Osteoblast (primary cell): Measurements from ENCODE around the gene CCDC192. TPM values are rescaled to one million over a fixed set of nuclear protein-coding genes. Genes with fewer than 3 reads are reported as not detected.
A peak's percentile ranks its signal among the peaks of the same experiment; 100 is the strongest.

ENCODE experiments used
- DNase-seq: peaks from one replicate; pipeline ENCODE4 v3.0.0; 2011; ENCODE audit warnings: low spot score, mixed read lengths; ENCODE audit not compliant: insufficient read length; ENCODE audit errors: missing footprints
- H2AFZ ChIP-seq: 2 replicates; pipeline ENCODE4 v1.6.0; 2011; ENCODE audit warnings: mild to moderate bottlenecking, low read length
- H3K27ac ChIP-seq: 2 replicates; pipeline ENCODE4 v1.5.1; 2011; ENCODE audit warnings: mild to moderate bottlenecking, low read depth, low read length, moderate library complexity
- H3K27me3 ChIP-seq: 2 replicates; pipeline ENCODE4 v1.6.0; 2012; ENCODE audit warnings: mild to moderate bottlenecking, control low read depth, inconsistent platforms, low read length, moderate library complexity; ENCODE audit not compliant: insufficient read depth
- H3K36me3 ChIP-seq: 2 replicates; pipeline ENCODE4 v1.5.1; 2011; ENCODE audit warnings: mild to moderate bottlenecking, low read length, control low read depth, moderate library complexity; ENCODE audit not compliant: insufficient read depth
- H3K4me1 ChIP-seq: 2 replicates; pipeline ENCODE4 v1.5.1; 2011; ENCODE audit warnings: mild to moderate bottlenecking, low read length, control low read depth, moderate library complexity; ENCODE audit not compliant: insufficient read depth
- H3K4me2 ChIP-seq: 2 replicates; pipeline ENCODE4 v1.6.0; 2011; ENCODE audit warnings: mild to moderate bottlenecking, low read length; ENCODE audit not compliant: insufficient read depth
- H3K4me3 ChIP-seq: fragments of 200-600 bp; sonication (generic); 3 replicates; pipeline ENCODE4 v1.5.1; 2012; ENCODE audit warnings: mild to moderate bottlenecking, low read length, inconsistent platforms; ENCODE audit not compliant: insufficient read depth
- H3K79me2 ChIP-seq: 2 replicates; pipeline ENCODE4 v1.6.0; 2012; ENCODE audit warnings: mild to moderate bottlenecking, low read length, control low read depth, inconsistent platforms; ENCODE audit not compliant: insufficient read depth
- H3K9me3 ChIP-seq: 2 replicates; pipeline ENCODE4 v1.5.1; 2011; ENCODE audit warnings: low read depth, low read length, control low read depth
- H4K20me1 ChIP-seq: 2 replicates; pipeline ENCODE4 v1.6.0; 2012; ENCODE audit warnings: mild to moderate bottlenecking, low read length, control low read depth; ENCODE audit not compliant: insufficient read depth
- CTCF ChIP-seq: IDR thresholded peaks from 2 replicates; pipeline ENCODE4 v1.5.1; 2011; ENCODE audit warnings: mild to moderate bottlenecking, low read depth, low read length, moderate library complexity; ENCODE audit errors: extremely low read depth
- total RNA-seq: library from RNA; depleted of rRNA; stranded (reverse); fragments of >200 nt; gene quantifications from 2 replicates; pipeline ENCODE4 v1.2.3, GENCODE V29; 2012

Gene CCDC192
- total RNA-seq, 1 donor = not detected

GRCh38 chr5:127887282-127887681 lies 184.1 kb downstream of the CCDC192 start:
- H3K27me3 ChIP-seq = peaks cover 19% of the 10 kb centered on the region
- H3K9me3 ChIP-seq = no peaks in the 10 kb centered on the region
- no peak overlapping the region for H2AFZ ChIP-seq
- H3K79me2 ChIP-seq = no peaks in the 10 kb centered on the region
- H3K4me3 ChIP-seq = no peak overlapping the region
- no peak overlapping the region for H3K4me2 ChIP-seq
- no peaks in the 10 kb centered on the region for H3K4me1 ChIP-seq
- peak; percentile 73 for DNase-seq
- TF ChIP-seq CTCF = no peak
- H4K20me1 ChIP-seq = no peaks in the 10 kb centered on the region
- no peaks in the 10 kb centered on the region for H3K36me3 ChIP-seq
- H3K27ac ChIP-seq = no peak overlapping the region

- H3K27me3 ChIP-seq = no peaks in the 10 kb centered on the region
- H3K36me3 ChIP-seq = no peaks in the 10 kb centered on the region
- no peak overlapping the region for H3K27ac ChIP-seq
- no peak overlapping the region for H3K4me2 ChIP-seq
- H3K4me1 ChIP-seq = no peaks in the 10 kb centered on the region
- no peak for DNase-seq
- H3K9me3 ChIP-seq = no peaks in the 10 kb centered on the region
- H2AFZ ChIP-seq = no peak overlapping the region
- H3K4me3 ChIP-seq = no peak overlapping the region
- no peaks in the 10 kb centered on the region for H4K20me1 ChIP-seq
- TF ChIP-seq CTCF = no peak
- no peaks in the 10 kb centered on the region for H3K79me2 ChIP-seq
Observed at GRCh38 chr5:127891942-127892341, 188.8 kb downstream of the CCDC192 start.

DNA sequence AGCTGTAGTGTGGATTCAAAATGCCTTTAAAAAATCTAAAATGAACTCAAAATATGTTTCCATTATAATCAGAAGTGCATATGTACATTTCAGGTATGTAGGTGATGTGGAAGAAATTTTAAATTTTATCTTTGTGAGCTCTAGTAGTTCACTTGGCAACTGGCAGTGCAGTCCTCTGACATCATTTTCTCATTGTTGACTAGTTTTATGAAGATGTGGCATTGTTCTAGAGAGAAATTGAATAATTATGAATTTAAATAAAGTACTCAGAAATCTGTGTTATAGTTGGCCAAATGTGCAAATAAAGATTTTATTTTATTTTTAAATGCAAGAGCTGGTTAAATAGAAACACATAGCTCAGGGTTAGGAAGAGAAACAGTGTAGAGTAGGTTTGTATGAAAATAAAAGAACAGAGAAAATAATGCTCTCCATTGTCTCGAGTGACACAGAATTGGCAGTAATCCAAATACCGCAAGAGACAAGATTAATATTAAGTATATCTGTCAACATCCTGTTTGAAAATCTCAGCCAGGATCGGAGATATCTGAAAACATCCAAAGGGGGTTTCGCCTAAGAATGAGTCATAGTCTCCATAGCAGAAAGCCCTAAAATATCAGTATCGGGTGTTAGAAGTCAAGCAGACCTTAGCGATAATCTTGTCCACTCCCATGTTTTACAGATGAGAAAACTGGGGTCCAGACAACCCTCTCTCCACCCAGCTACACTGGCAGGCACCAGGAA lies 189.4 kb downstream of the CCDC192 start:
- no peak overlapping the region for H3K4me3 ChIP-seq

More for the DNA sequence above, 189.4 kb downstream of the CCDC192 start:
- Histone ChIP-seq H3K79me2 (no peaks in the 10 kb centered on the region), H2AFZ (no peak overlapping the region), H3K27ac (no peak overlapping the region), H3K4me1 (no peaks in the 10 kb centered on the region), H4K20me1 (no peaks in the 10 kb centered on the region), H3K27me3 (no peaks in the 10 kb centered on the region), H3K36me3 (no peaks in the 10 kb centered on the region), H3K4me2 (peak overlapping the region; percentile 35), H3K9me3 (no peaks in the 10 kb centered on the region)
- TF ChIP-seq CTCF = no peak
- no peak for DNase-seq
